GM19193 (cell line): ENCODE results near the gene ADGRB2.

ENCODE experiments used
- POLR2A ChIP-seq: IDR thresholded peaks from 4 replicates; pipeline ENCODE4 v1.6.1; 2011; ENCODE audit not compliant: insufficient read depth, insufficient read length; ENCODE audit errors: extremely low read depth

ADGRB2 gene

DNA sequence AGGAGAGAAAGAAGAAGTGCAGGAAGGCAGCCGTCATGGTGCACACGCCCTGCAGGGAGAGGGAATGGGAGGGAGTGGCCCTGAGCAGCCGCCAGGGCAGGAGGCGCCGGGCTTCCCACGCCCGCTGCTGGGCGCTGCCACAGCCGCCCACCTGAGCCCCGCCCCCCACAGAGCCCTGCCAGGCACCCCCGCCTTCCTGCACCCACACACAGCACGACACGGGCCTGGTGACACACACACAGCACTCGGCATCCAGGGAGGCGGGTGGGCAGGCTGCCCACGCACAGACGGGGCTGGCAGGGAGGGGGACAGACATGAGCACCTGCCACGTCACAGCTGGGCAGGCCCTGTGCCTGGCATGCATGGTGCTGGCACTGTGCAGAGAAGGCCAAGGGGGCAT lies 27.5 kb downstream of the ADGRB2 start:
- TF ChIP-seq POLR2A: no peak

DNA sequence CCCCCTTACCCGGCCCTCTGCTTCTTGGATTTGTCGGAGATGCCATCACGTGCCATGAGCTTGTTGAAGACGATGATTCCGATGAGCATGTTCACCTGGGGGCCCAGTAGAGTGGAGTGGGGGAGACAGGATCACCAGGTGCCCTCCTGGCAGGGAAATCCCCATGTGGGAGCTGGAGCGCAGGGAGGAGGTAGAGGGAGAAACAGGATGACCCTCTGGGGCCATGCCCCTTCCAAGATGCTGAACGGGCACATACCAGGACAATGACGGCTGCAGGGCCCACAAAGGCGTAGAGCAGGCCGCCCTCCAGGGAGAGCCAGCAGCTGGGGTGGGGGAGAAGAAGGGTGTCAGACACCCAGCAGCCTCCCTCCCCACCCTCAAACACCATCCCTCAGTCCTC lies 28.6 kb downstream of the ADGRB2 start:
- TF ChIP-seq POLR2A: no peak

DNA sequence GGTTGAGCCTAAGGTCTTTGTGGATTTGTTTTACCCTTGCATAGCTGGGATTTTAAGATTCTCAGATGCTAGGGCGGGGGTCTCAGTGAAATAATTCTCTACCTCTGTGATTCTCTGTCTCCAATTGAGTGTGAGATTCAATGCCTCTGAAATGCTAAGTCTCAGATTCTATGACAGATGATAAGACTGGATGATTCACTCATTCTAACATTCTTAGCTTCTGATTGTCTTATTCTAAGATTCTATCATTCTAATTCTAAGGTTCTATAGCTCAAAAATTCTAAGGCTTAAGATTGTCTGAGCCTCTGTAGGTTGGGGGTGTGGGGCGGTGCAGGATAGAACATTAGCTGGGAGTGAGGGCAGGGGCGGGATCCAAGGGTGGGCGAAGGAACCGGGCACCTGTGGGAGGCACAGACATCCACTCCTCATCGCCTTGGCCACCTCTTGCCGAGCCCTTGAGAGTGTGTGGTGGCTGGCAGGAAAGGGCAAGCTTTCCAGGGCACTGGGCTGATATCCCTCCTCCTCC lies 29.5 kb downstream of the ADGRB2 start:
- no peak for TF ChIP-seq POLR2A

DNA sequence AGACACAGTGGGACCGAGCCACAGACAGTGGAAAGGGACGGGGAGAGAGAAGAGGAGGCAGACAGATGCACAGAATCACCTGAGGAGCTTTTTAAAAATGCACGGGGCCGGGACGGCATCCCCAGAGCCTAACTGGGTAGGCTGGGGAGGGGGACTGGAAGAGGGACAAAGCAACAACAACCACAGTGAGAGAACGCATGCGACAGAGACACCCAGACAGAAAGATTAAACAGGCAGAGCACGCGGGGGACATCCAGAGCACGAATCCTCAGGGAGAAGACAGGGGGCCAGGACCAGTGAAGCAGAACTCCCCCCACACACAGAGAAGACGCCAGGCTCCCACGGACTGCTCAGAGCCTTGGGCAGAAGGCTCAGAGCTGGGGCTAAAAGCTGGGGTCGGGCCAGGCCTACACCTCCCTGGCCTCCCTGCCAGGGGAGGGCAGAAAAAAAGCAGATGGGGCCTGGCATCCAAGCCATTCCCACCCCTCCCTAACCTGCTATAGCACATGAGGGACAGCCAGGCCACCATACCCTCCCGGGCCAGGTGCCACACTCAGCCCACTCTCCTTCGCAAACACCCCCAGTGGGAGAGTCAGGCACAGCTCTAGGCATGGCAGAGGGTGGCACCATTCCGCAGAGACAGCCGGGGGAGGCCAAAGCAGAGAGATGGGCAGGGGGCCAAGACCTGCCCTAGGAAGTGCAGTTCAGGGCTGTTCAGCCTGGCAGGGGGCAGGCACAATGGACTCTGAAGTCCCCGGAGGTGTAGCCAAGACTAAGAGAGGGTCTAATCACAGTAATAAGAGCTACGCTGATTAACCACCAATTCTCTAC lies 30.5 kb downstream of the ADGRB2 start:
- no peak for TF ChIP-seq POLR2A

DNA sequence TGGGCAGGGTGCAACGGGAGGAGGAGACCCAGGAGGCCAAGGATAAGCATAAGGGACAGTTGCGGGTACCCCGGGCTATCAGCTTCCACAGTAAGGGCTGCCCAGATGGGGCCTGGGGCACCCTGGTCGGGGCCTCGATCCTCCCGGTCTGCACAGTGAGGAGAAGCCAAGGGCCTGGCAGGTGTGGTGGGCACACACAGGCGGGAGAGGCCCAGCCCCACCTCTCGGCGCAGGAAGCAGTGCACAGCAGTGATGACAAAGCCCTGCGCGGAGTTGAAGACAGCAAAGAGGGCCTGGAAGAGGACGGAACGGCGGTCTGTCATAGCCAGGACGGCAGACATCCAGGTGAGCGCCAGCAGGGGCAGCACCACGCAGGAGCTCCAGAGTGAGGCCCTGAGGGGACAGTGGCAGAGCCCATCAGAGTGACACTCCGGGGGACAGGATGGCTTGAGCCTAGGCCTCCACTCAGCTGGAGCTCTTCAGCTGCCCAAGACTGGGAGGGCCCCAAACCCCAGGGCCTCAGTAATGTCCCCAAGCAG lies 31.3 kb downstream of the ADGRB2 start:
- TF ChIP-seq POLR2A: no peak

DNA sequence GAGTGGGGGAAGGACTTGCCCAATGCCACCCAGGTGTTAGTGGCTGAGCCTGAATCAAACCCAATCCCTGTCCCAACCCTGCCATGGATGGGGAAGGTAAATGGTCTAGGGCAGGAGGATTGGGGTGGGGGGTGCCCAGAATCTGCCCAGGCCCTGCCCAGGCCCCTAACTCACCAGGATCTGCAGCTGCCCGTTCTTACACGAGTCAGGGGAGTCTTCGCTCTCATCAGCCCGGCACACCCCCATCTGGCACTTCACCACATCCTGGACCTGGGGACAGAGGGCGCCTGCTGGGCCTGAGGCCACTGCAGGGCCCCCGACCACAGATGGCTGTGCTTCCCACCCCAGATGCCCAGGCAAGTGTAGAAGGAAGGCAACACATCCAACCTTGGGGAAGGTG lies 31.8 kb downstream of the ADGRB2 start:
- no peak for TF ChIP-seq POLR2A

DNA sequence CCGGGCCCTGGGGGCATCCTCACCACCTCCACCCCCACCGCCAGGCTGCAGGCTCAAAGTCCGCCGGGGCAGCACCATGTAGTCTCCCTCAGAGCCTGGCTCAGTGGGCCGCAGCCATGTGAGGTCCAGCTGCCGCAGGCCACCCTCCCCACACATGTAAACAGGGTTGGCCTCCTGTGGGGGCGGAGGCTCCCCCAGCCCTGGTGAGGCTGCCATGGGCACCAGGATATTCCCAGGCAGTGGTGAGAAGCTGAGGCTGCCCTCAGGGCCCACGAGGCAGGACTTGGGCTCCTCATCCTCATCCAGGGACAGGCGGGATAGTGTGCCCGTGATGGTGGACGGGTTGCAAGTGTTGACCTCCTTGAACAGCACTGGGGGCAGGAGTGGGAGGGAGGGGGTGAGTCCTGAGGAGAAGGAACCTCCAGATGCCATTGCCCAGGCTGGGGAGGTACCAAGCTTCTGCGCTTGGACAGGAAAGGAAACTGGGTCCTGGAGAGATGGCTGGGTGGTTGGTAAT lies 33.0 kb downstream of the ADGRB2 start:
- TF ChIP-seq POLR2A: no peak

DNA sequence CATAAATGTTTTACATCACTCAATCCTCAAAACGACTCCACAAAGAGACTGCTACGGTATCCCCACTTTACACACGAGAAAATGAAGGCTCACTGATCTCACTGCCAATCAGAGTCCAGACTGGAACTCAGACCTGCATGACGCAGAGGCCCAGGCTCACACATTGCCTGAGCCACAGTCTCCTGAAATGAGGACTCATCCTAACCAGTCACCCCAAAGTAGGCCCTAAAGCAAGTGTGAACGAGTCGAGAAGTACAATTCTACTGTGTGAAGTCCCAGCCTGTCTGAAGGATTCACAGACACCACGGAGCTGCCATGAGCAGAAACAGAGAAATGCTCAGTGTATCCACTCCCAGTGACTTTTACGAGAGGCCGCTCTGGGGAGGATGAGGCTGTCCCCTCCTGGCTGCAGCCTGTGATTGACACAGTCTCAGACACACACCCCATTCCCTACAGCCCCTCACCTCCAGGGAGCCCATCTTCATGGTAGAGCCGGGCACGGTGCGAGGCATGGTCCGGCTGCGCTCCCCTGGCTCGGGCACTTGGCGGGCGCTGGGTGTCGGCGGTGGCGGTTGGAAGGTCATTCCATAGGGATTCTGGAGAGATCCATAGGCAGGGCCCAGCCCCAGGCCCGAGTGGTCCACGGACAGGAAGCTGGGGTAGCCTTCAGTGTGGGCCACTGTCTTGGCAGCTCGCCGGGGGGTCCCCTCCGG lies 33.6 kb downstream of the ADGRB2 start:
- TF ChIP-seq POLR2A: no peak

DNA sequence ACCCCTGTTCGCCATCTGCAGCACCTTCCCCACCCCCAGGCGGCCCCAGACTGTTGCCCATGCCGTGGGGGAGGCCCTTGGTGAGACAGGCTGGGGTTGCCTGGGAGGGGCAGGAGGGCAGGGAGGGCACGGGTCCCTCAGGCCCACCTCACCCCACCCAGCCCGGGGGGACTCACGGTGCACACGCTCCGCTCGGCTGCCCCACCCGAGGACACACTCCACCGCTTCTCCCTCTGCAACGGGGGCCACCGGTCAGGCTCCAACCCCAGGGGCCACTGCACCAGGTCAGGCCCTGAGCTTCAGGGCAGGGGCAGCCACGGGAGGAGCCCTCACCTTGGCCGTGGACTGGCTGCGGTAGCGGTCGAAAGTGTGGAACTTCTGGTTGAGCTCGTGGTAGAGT lies 36.3 kb downstream of the ADGRB2 start:
- TF ChIP-seq POLR2A: no peak

DNA sequence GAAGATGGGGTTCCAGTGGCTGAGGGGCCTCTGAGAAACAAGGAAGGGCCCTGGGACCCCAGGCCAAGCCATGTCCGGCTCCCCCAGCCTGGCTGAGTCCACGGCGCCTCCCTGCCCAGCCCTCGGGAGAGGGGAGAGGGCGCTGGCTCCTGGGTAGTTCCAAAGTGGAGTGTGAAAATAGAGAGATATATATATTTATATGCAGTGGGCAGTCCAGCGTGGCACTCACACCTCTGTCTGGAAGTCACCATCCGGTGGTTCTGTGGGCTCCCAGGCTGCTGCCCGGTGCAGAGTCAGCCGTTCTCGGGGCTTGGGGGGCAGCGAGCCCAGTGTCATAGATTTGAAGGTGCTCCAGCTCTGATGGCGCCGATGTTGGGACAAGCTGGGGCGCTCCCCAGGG lies 36.9 kb downstream of the ADGRB2 start:
- TF ChIP-seq POLR2A: no peak

DNA sequence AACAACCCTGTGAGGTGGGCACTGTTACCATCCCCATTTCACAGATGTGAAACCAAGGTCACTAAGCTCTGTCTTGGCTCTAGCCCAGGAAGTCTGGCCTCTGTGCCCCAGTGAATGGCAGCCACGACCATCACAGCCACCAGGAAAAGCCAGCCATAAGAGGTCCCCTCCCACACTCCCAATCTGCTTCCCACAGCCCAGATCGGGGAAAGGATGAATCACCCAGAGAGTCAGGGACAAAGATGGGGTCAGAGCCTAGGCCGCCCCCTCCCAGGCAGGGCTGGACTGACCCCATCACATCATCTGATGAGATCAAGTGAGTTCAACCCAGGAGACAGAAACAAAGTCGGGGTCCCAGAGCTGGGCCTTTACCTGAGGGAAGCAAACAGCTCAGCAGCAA lies 37.4 kb downstream of the ADGRB2 start:
- TF ChIP-seq POLR2A: no peak

DNA sequence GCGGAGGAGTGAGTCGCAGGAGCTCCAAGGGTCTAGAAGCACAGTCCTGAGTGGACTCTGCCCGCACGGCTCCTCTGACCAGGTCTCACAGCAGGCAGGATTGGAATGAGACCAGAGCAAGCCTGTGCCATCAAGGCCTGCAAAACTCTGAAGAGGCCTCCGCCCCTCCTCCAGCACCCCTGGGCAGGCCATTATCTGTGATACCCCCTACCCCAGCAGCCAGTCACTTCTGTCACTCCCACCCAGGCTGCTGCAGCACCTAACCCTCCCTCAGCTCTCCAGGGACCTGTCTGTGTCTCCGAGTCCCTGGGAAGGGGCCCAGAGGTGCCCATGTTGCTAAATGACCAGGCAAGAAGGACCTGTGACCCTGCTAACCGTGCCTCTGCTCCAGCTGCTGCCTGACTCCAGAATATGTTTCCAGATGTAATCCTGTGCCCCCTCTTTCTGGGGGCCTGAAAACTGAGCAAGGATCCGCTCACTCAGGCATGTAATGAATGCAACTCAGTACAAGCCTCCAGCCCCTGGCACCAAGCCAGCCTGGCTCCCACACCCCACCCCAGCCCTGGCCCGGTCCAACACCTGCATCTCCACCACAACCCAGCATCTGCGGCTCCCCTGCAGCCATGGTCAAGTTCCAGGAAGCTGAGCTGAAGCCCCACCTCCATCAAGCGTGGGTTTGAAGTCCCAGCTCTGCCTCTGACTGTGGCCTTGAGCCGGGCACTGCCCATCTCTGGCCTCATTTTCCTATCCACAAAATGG lies 38.2 kb downstream of the ADGRB2 start:
- no peak for TF ChIP-seq POLR2A

DNA sequence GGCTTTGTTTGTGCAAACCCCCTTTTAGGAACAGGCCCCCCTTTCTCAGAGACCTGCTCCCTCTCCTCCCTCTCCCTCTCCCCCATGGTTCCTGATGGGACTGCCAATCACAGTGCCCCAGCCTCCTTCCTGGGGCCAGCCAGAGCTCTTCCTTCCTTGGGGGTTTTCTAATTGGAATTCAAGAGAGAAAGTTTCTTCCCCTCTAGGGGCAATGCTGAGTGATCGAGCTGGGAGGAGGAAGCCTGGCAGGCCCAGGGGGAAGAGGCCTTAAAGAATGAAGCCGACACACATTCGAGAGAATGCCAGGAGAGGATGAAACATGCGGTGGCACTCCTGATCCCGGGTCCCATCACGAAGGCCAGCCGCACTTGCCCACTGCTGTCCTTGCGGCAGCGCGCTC lies 39.0 kb downstream of the ADGRB2 start:
- no peak for TF ChIP-seq POLR2A

DNA sequence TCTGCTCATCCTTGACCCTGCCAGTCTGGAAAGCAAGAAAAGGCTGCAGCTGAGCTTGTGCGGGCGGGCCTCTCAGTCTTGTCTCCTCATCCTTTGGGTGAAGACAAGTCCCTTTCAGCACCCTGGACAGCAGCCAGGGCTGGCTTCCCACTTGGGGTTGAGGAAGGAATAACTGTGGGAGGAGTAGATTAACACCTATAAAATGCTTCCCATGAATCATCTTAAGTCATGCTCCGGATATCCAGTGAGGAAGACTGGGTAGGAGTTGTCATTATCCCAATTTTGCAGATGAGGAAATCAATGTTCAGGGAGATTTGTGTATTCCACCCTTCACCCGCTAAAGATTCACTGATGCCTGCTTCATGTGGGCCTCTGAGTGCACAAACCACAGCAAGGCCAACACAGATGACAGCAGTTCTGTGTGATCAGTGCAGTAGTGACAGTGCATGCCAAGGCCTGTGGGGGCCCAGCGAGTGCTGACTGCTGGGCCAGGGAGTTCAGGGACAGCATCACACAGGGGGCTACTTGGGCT lies 40.2 kb downstream of the ADGRB2 start:
- no peak for TF ChIP-seq POLR2A

DNA sequence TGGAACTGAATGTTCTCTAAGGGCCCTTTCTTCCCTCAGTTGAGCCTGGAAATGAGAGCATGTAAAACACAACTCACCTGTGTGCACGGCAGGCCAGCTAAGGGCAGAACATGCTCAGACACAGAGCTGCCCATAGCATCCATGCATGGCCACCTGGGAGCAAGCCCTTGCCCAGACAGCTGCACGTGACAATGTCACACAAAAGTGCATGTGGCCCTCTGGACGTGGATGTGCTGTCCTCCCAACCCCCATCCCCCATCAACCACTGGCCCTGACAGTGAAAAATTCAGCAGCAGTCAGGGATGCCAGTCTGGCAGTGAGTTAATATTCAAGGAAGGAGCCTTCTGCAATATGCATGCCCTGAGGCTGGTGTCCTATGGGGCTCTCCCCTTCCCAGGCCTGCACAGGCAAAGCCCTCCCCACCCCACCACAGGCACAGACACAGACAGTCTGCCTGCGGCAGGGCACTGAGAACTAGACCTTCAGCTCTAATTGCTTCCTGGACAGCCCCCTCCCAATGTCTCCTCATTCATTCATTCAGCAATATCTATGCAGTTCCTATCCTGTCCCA lies 45.7 kb downstream of the ADGRB2 start:
- no peak for TF ChIP-seq POLR2A

DNA sequence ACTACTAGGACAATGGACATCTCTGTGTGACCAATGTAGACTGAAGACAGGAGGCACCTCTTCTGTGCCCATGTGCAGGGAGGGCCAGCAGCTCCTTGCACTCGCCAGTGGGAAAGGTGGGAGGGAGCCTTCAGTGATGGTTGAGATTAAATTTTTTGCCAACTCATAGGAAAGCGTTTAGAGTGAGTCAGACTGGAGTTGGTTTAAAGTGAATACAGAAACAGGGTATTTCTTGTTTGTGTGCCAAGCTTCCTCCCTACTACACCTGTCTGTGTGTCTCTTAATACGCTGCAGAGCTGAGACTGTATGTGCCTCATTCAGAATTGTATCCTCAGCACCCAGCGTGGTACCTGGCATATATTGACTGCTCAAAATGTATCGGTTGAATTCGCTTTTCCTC lies 46.8 kb downstream of the ADGRB2 start:
- TF ChIP-seq POLR2A: no peak
